ENCODE data around the gene PXDN. TPM values are rescaled to one million over a fixed set of nuclear protein-coding genes. Genes with fewer than 3 reads are reported as not detected.

Gene PXDN
- total RNA-seq, 1 experiment from 2014 or later: 0.25 TPM

GRCh38 chr2:1740716-1741589, 3.4 kb downstream of the PXDN start:
- intact Hi-C loops (cut with micrococcal nuclease; ENCODE audit: unreplicated experiment): no loop called here
- Mint-ChIP-seq H3K27ac (ENCODE audit: unreplicated experiment) (no peak overlapping the region), H3K4me3 (ENCODE audit: unreplicated experiment) (no peak overlapping the region), H3K9me3 (ENCODE audit: unreplicated experiment) (peaks cover 5% of the 10 kb centered on the region), H3K4me1 (ENCODE audit: low read depth, unreplicated experiment) (peaks cover 4% of the 10 kb centered on the region), H3K36me3 (ENCODE audit: insufficient read depth, unreplicated experiment) (no peaks in the 10 kb centered on the region), H3K27me3 (ENCODE audit: insufficient read depth, unreplicated experiment) (no peaks in the 10 kb centered on the region)
- ChIA-PET POLR2A (no interaction called here), CTCF (no interaction called here)
- Histone ChIP-seq H3K4me3 (ENCODE audit: low read depth, low read length) (no peak overlapping the region), H3K9me3 (peaks cover 4% of the 10 kb centered on the region; the same call in 1 of the 2 replicates), H3K4me1 (peaks cover 14% of the 10 kb centered on the region), H3K36me3 (ENCODE audit: control insufficient read depth, insufficient read depth, low read length) (no peaks in the 10 kb centered on the region), H3K27me3 (replicated peaks; ENCODE audit: control insufficient read depth, insufficient read depth, low read length) (no peaks in the 10 kb centered on the region)
- TF ChIP-seq CTCF (IDR thresholded peaks at IDR 0.05; ENCODE audit: insufficient read depth in 1 of 2, low read depth in 1 of 2, low read length in 1 of 2, severe bottlenecking in 1 of 2, unreplicated experiment in 1 of 2): no peak
- no TSS peak for BruUV-seq (replicated peaks)
- DNase-seq: no peak

DNA sequence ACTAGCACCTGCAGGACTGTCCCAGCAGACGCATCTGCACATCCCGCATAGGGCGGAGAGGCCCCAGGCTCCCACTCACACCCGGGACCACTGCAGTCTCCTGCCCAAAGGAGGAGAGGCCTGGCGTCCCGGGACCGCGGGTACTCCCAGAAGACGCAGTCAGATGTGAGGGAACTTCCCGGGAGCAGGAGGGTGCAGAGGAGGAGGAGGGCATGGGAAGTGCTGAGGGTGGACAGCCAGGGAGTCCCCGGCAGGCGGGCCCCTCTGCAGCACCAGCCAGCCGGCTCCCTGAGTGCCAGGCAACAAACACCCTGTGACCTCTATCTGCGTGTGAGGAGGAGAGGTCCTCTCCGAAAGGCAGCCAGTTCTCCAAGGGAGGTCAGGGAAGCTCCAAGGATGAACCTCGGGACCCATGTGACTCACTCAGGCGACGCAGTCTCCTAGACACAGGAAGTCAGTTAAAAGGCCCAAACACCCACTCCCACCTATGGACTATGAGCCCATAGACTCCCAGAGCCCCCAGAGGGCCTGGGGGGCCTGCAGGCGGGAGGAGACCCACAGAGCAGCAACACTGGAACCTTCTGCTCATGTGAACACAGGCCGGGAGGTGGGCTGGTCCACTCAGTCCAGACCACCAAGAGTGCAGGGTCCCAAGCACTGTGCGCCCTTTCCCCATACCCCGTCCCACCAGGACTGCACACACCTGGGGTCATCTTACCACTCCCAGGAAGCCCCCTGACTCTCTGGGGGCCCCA, 4.2 kb downstream of the PXDN start:
- intact Hi-C loops (cut with micrococcal nuclease; ENCODE audit: unreplicated experiment): no loop called here

More for the DNA sequence above, 4.2 kb downstream of the PXDN start:
- peaks cover 13% of the 10 kb centered on the region for H3K9me3 Mint-ChIP-seq (ENCODE audit: unreplicated experiment)
- no peaks in the 10 kb centered on the region for H3K36me3 Mint-ChIP-seq (ENCODE audit: insufficient read depth, unreplicated experiment)
- no peak overlapping the region for H3K4me3 ChIP-seq (ENCODE audit: low read depth, low read length)
- ChIA-PET CTCF (no interaction called here), POLR2A (no interaction called here)
- H3K4me1 Mint-ChIP-seq (ENCODE audit: low read depth, unreplicated experiment): peaks cover 6% of the 10 kb centered on the region
- peaks cover 4% of the 10 kb centered on the region; the same call in 1 of the 2 replicates for H3K9me3 ChIP-seq
- H3K27ac Mint-ChIP-seq (ENCODE audit: unreplicated experiment): no peak overlapping the region
- TF ChIP-seq CTCF (IDR thresholded peaks at IDR 0.05; ENCODE audit: insufficient read depth in 1 of 2, low read depth in 1 of 2, low read length in 1 of 2, severe bottlenecking in 1 of 2, unreplicated experiment in 1 of 2): no peak
- H3K27me3 ChIP-seq (replicated peaks; ENCODE audit: control insufficient read depth, insufficient read depth, low read length): no peaks in the 10 kb centered on the region
- no peak overlapping the region for H3K4me3 Mint-ChIP-seq (ENCODE audit: unreplicated experiment)
- BruUV-seq (replicated peaks): no TSS peak
- DNase-seq: no peak
- peaks cover 16% of the 10 kb centered on the region for H3K4me1 ChIP-seq
- no peaks in the 10 kb centered on the region for H3K27me3 Mint-ChIP-seq (ENCODE audit: insufficient read depth, unreplicated experiment)
- no peaks in the 10 kb centered on the region for H3K36me3 ChIP-seq (ENCODE audit: control insufficient read depth, insufficient read depth, low read length)
